H9 (cell line): ENCODE measurements around the gene UBFD1. TPM values are rescaled to one million over a fixed set of nuclear protein-coding genes. Genes with fewer than 3 reads are reported as not detected.
A peak's percentile ranks its signal among the peaks of the same experiment; 100 is the strongest.

ENCODE experiments used
- DNase-seq: peaks from one replicate; pipeline ENCODE4 v3.0.0-alpha.2; 2017
- H2AFZ ChIP-seq: one replicate; pipeline ENCODE4 v1.6.1; 2013; ENCODE audit warnings: mild to moderate bottlenecking, low read length, control low read depth, moderate library complexity
- H2AK5ac ChIP-seq: 2 replicates; pipeline ENCODE4 v1.6.1; 2013; ENCODE audit warnings: low read length, control low read depth, mixed read lengths; ENCODE audit not compliant: insufficient read length
- H2BK120ac ChIP-seq: one replicate; pipeline ENCODE4 v1.6.1; 2013; ENCODE audit warnings: low read depth, mild to moderate bottlenecking, low read length, control low read depth, inconsistent platforms; ENCODE audit not compliant: poor library complexity, severe bottlenecking
- H2BK12ac ChIP-seq: 2 replicates; pipeline ENCODE4 v1.6.1; 2013; ENCODE audit warnings: low read length, control low read depth, mixed read lengths, low read depth; ENCODE audit not compliant: insufficient read length
- H2BK15ac ChIP-seq: 2 replicates; pipeline ENCODE4 v1.6.1; 2013; ENCODE audit warnings: low read depth, low read length, control low read depth
- H2BK20ac ChIP-seq: one replicate; pipeline ENCODE4 v1.6.1; 2013; ENCODE audit warnings: low read depth, mild to moderate bottlenecking, low read length, control low read depth, inconsistent platforms; ENCODE audit not compliant: poor library complexity, severe bottlenecking
- H2BK5ac ChIP-seq: 2 replicates; pipeline ENCODE4 v1.6.1; 2013; ENCODE audit warnings: low read length, control low read depth, mixed read lengths; ENCODE audit not compliant: insufficient read length
- H3K14ac ChIP-seq: 2 replicates; pipeline ENCODE4 v1.6.1; 2013; ENCODE audit warnings: low read length, control low read depth; ENCODE audit not compliant: insufficient read depth
- H3K18ac ChIP-seq: 2 replicates; pipeline ENCODE4 v1.6.1; 2013; ENCODE audit warnings: low read depth, mild to moderate bottlenecking, mixed read lengths, low read length, control low read depth; ENCODE audit not compliant: insufficient read length
- H3K23ac ChIP-seq: 2 replicates; pipeline ENCODE4 v1.6.1; 2013; ENCODE audit warnings: low read length, control low read depth, mixed read lengths, low read depth; ENCODE audit not compliant: insufficient read length
- H3K23me2 ChIP-seq: 2 replicates; pipeline ENCODE4 v1.6.1; 2013; ENCODE audit warnings: low read depth, mild to moderate bottlenecking, mixed read lengths, low read length, control low read depth; ENCODE audit not compliant: insufficient read length, poor library complexity, severe bottlenecking
- H3K27ac ChIP-seq: 2 replicates; pipeline ENCODE4 v1.5.1; 2013; ENCODE audit warnings: low read length, control low read depth, mixed read lengths, low read depth; ENCODE audit not compliant: insufficient read length
- H3K27me3 ChIP-seq: 2 replicates; pipeline ENCODE4 v1.6.1; 2013; ENCODE audit warnings: low read length, control low read depth, inconsistent platforms; ENCODE audit not compliant: insufficient read depth
- H3K4ac ChIP-seq: 2 replicates; pipeline ENCODE4 v1.6.1; 2013; ENCODE audit warnings: low read depth, mild to moderate bottlenecking, control low read depth, inconsistent platforms, low read length, moderate library complexity
- H3K4me1 ChIP-seq: 2 replicates; pipeline ENCODE4 v1.6.1; 2013; ENCODE audit warnings: low read length, control low read depth, inconsistent platforms; ENCODE audit not compliant: insufficient read depth
- H3K4me2 ChIP-seq: 2 replicates; pipeline ENCODE4 v1.6.1; 2013; ENCODE audit warnings: low read length, control low read depth, mixed read lengths; ENCODE audit not compliant: insufficient read length, insufficient read depth
- H3K56ac ChIP-seq: 2 replicates; pipeline ENCODE4 v1.6.1; 2013; ENCODE audit warnings: low read depth, mild to moderate bottlenecking, mixed read lengths, low read length, control low read depth; ENCODE audit not compliant: insufficient read length
- H3K79me1 ChIP-seq: 2 replicates; pipeline ENCODE4 v1.6.1; 2013; ENCODE audit warnings: low read depth, mild to moderate bottlenecking, moderate library complexity, low read length, control low read depth, inconsistent platforms; ENCODE audit not compliant: insufficient read depth, poor library complexity, severe bottlenecking
- H3K79me2 ChIP-seq: 2 replicates; pipeline ENCODE4 v1.6.1; 2013; ENCODE audit warnings: low read length, control low read depth, inconsistent platforms; ENCODE audit not compliant: insufficient read depth
- H3K9ac ChIP-seq: 2 replicates; pipeline ENCODE4 v1.6.1; 2013; ENCODE audit warnings: low read length, control low read depth, mixed read lengths; ENCODE audit not compliant: insufficient read length; ENCODE audit errors: extremely low read depth
- H3K9me3 ChIP-seq: one replicate; pipeline ENCODE4 v1.6.1; 2013; ENCODE audit warnings: low read depth, low read length, inconsistent platforms; ENCODE audit not compliant: control insufficient read depth
- H3T11ph ChIP-seq: one replicate; pipeline ENCODE4 v1.6.1; 2013; ENCODE audit warnings: mild to moderate bottlenecking, low read length, control low read depth, inconsistent platforms
- H4K20me1 ChIP-seq: one replicate; pipeline ENCODE4 v1.6.1; 2013; ENCODE audit not compliant: control insufficient read depth, insufficient read length, insufficient read depth
- H4K5ac ChIP-seq: 2 replicates; pipeline ENCODE4 v1.6.1; 2013; ENCODE audit warnings: low read depth, mild to moderate bottlenecking, mixed read lengths, low read length, control low read depth; ENCODE audit not compliant: insufficient read length
- H4K8ac ChIP-seq: replicated peaks from 2 replicates; pipeline ENCODE4 v1.6.1; 2013; ENCODE audit warnings: low read length, control low read depth, mixed read lengths, low read depth; ENCODE audit not compliant: insufficient read length
- H4K91ac ChIP-seq: 2 replicates; pipeline ENCODE4 v1.6.1; 2013; ENCODE audit warnings: low read depth, mild to moderate bottlenecking, moderate library complexity, mixed read lengths, low read length, control low read depth; ENCODE audit not compliant: insufficient read length
- H3K27ac Mint-ChIP-seq, 3 experiments: 2 replicates in 2 of 3; 3 replicates in 1 of 3; pipeline ENCODE4 v1.8.0; 2020 to 2021; ENCODE audit warnings: mixed read lengths in 3 of 3, mild to moderate bottlenecking in 1 of 3, moderate library complexity in 1 of 3
- H3K27me3 Mint-ChIP-seq: 2 replicates; pipeline ENCODE4 v1.8.0; 2021; ENCODE audit warnings: low read depth, mild to moderate bottlenecking, moderate library complexity, mixed read lengths
- H3K36me3 Mint-ChIP-seq, 3 experiments: 2 replicates in 2 of 3; 3 replicates in 1 of 3; pipeline ENCODE4 v1.8.0; 2020 to 2021; ENCODE audit warnings: low read depth in 3 of 3, mixed read lengths in 3 of 3; ENCODE audit not compliant: insufficient read depth in 1 of 3
- H3K4me1 Mint-ChIP-seq, 2 experiments: 2 replicates each; pipeline ENCODE4 v1.8.0; 2020; ENCODE audit warnings: mixed read lengths in 2 of 2
- H3K4me3 Mint-ChIP-seq, 2 experiments: 2 replicates in 1 of 2; 3 replicates in 1 of 2; pipeline ENCODE4 v1.8.0; 2020 to 2021; ENCODE audit warnings: mild to moderate bottlenecking in 2 of 2, mixed read lengths in 2 of 2, moderate library complexity in 1 of 2
- H3K9me3 Mint-ChIP-seq, 2 experiments: 2 replicates in 1 of 2; 3 replicates in 1 of 2; pipeline ENCODE4 v1.8.0; 2020; ENCODE audit warnings: mild to moderate bottlenecking in 2 of 2, mixed read lengths in 2 of 2, moderate library complexity in 1 of 2
- WGBS: extraction: QIAGEN DNeasy Blood & Tissue Kit; methylation state at CpG from one replicate; pipeline ENCODE4 v1.1.7; 2013; ENCODE audit warnings: missing lambda C conversion rate, low lambda C conversion rate, mixed read lengths; ENCODE audit not compliant: insufficient read length; ENCODE audit errors: extremely low coverage; 5-methylcytosine and 5-hydroxymethylcytosine counted together
- total RNA-seq: library from RNA; stranded (reverse); gene quantifications from 2 replicates; pipeline ENCODE4 v1.2.1, GENCODE V29; 2021
- TF ChIP-seq, protein P1 (sequence below): fragments of 200-600 bp; sonication (generic); conservative IDR thresholded peaks from 3 replicates; pipeline ENCODE4 v1.8.0; 2021; ENCODE audit warnings: antibody characterized with exemption, mild to moderate bottlenecking

Gene UBFD1
- total RNA-seq, 1 experiment from 2014 or later = 107 TPM

DNA sequence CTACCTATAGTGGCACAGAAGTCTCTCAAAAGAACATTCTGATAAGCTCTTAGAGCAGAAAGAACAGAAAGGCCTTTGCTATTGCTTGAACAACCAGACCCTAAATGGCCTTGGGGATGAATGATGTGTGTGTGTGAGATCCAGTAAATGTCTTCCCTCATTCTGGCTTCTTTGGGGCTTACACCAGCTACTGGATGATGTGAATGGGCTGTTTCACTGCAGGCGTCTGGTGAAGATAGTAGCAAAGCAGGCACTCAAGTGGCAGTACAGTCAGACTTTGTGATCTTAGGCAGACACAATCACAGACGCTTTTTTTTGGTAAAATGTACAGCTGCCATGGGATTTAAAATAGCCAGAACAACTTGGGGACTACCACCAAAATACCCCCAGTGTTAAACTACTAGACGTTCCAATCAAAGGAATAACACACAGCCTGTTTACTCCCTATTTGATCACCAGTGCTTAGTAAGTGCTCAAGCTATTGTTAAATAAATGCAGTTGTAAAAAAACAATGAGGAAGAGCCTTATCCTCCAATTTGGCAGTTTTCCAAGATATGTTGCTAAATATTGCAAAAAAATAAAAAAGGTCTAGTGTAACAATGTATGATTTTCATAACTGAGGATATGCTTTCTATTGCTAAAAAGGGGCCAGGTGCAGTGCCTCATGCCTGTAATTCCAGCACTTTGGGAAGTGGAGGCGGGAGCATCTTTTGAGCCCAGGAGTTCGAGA lies 20.7 kb downstream of the UBFD1 start:
- no peak overlapping the region for H3T11ph ChIP-seq
- H2AFZ ChIP-seq = no peak overlapping the region
- no peak overlapping the region for H2AK5ac ChIP-seq
- no peak overlapping the region for H2BK120ac ChIP-seq
- no peak overlapping the region for H2BK5ac ChIP-seq
- Mint-ChIP-seq H3K4me1 (no peaks in the 10 kb centered on the region), H3K4me3 (no peak overlapping the region), H3K9me3 (no peaks in the 10 kb centered on the region), H3K27me3 (no peaks in the 10 kb centered on the region; the same call in 1 of the 2 replicates), H3K27ac (peak overlapping the region in 2 of 3 experiments; percentile 27 to 59; a peak in 2 of 7 replicates), H3K36me3 (peaks cover 6 to 61% (median 46%) of the 10 kb centered on the region in 3 experiments; a peak in 6 of 7 replicates)
- no peak overlapping the region for H4K8ac ChIP-seq
- WGBS = no CpG with 5 or more reads among the region's 5 CpGs
- no peaks in the 10 kb centered on the region for H3K79me1 ChIP-seq
- H3K4ac ChIP-seq = no peak overlapping the region
- no peak overlapping the region for H3K56ac ChIP-seq
- no peak for DNase-seq
- H2BK12ac ChIP-seq = no peak overlapping the region
- no peak overlapping the region for H2BK20ac ChIP-seq
- H3K23me2 ChIP-seq = no peaks in the 10 kb centered on the region
- no peaks in the 10 kb centered on the region for H3K9me3 ChIP-seq
- no peaks in the 10 kb centered on the region for H3K79me2 ChIP-seq
- H4K20me1 ChIP-seq = no peaks in the 10 kb centered on the region
- H3K27ac ChIP-seq = peak overlapping the region; percentile 30
- no peak overlapping the region for H3K4me2 ChIP-seq
- no peak overlapping the region for H4K5ac ChIP-seq
- no peak overlapping the region for H3K9ac ChIP-seq
- TF ChIP-seq, protein P1, sequence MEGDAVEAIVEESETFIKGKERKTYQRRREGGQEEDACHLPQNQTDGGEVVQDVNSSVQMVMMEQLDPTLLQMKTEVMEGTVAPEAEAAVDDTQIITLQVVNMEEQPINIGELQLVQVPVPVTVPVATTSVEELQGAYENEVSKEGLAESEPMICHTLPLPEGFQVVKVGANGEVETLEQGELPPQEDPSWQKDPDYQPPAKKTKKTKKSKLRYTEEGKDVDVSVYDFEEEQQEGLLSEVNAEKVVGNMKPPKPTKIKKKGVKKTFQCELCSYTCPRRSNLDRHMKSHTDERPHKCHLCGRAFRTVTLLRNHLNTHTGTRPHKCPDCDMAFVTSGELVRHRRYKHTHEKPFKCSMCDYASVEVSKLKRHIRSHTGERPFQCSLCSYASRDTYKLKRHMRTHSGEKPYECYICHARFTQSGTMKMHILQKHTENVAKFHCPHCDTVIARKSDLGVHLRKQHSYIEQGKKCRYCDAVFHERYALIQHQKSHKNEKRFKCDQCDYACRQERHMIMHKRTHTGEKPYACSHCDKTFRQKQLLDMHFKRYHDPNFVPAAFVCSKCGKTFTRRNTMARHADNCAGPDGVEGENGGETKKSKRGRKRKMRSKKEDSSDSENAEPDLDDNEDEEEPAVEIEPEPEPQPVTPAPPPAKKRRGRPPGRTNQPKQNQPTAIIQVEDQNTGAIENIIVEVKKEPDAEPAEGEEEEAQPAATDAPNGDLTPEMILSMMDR = no peak
- H3K14ac ChIP-seq = no peak overlapping the region
- no peak overlapping the region for H3K23ac ChIP-seq
- no peaks in the 10 kb centered on the region for H3K27me3 ChIP-seq
- no peak overlapping the region for H2BK15ac ChIP-seq
- H4K91ac ChIP-seq = no peak overlapping the region
- H3K4me1 ChIP-seq = no peaks in the 10 kb centered on the region
- H3K18ac ChIP-seq = no peak overlapping the region
